ENCODE results near the gene SMIM5.

DNA sequence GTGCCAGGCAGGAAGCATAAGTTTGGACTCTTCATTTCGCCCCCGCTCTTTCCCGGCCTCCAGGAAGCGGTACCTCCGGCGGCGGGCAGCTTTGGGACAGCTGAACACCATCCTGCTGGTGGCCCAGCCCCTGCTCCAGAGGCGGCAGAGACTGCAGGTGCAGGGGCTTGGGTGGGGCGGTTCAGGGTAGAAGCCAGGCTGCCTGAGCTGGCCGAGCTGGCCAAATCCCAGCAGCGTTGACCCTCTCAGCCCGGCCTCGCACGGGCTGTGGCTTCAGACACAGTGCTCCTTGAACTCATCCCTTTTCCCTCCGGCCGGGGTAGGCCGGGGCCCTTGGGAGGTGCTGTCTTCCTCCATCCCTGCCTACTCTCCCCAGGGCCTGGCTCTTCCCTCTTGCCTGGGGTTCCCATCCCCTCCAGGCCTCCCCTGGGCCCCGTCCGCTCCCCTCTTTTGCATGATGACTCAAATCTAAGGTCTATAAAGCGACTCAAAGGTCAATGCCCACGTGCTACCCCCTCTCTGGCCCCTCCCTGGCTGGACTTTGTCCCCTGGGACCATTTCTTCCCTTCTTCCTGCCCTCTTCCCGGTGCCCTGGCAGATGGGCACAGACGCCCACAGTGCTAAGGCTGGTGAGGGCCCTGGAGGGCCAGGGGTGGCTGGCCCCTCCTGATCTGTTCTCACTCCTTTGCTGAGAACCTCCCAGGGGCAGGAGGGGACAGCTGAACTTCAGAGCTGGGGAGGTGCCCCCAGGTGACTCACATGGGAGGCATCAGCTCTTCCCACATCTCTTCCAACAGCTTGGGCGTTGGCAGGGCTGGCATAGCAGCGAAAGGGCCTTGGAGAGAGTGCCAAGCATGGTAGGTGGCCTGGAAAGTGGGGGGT lies 22.9 kb upstream of the SMIM5 start:
- TF ChIP-seq CTCF (IDR thresholded peaks at IDR 0.05) (no peak), POLR2A (IDR thresholded peaks at IDR 0.05) (peak; percentile 98 to 99)
